Measurements from ENCODE around the gene HMHB1.
"Not testable (repeated sequence)": the region's sequence is repeated elsewhere in the genome, so short reads cannot be mapped to it uniquely, and the experiment has no call there.

The HMHB1 gene

GRCh38 chr5:143805861-143806260, 6.1 kb upstream of the HMHB1 start:
- DNase-seq, result no peak

GRCh38 chr5:143806579-143806978, 5.4 kb upstream of the HMHB1 start:
- DNase-seq, result no peak

DNA sequence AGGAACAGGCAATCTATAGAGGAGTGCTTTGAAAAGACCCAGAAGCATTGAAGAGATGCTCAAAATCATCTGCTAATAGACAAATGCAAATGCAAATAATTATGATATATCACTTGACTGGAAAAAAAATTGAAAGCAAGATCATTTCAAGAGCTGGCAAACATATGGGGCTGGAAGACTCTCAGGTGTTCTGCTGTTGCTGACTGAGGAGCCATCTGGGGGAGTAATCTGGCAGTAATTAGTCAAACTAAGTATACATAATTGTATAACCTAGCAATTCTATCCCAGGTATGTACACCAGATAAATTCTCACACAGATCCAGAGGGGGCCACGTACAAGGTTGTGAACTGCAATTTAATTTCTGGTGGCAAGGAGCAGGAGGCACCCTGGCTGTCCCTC, 4.6 kb upstream of the HMHB1 start:
- DNase-seq, result no peak

DNA sequence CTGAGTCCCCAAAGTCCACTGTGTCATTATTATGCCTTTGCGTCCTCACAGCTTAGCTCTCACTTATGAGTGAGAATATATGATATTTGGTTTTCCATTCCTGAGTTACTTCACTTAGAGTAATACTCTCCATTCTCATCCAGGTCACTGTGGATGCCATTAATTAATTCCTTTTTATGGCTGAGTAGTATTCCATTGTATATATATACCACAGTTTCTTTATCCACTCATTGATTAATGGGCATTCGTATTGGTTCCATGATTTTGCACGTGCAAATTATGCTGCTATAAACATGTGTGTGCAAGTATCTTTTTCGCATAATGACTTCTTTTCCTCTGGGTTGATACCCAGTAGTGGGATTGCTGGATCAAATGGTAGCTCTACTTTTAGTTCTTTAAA, 4.4 kb downstream of the HMHB1 start:
- not testable (repeated sequence) for DNase-seq

DNA sequence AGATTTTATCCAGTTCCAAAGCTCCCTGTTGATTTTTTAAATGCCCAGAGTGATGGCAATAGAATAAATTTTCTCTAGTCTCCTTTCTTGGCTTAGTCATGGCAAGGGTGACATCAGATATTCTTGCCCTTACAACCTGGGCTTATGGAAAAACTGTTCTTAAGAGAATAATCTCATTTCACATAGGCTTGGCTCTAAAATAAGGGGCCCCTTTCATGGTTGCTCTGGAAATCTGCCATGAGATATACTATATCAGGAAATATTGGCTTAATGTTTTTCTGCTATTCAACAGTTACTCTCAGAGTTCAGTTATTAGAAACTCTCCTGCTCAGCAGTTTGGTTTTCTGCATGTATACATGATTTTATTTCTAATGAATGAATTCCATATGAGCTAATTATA, 7.8 kb downstream of the HMHB1 start:
- no peak for DNase-seq

DNA sequence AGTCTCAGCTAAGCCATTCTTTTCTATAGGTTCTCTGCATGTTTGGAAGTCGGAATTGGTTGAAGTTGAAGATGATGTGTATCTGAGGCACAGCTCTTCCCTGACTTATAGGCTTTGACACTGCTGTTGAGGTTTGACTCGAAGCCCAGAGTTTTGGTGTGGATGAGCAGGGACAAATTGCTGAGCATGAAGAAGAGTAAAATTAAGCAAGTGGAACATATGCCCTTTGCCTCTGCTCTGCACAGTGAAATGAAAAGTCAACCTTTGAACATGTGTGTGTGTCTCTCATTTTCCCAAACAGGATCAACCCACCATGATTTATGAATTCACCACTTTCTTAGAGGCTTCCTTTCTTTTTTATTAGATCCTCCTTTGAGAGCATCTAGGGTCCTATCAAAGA, 8.5 kb downstream of the HMHB1 start:
- DNase-seq, result no peak

DNA sequence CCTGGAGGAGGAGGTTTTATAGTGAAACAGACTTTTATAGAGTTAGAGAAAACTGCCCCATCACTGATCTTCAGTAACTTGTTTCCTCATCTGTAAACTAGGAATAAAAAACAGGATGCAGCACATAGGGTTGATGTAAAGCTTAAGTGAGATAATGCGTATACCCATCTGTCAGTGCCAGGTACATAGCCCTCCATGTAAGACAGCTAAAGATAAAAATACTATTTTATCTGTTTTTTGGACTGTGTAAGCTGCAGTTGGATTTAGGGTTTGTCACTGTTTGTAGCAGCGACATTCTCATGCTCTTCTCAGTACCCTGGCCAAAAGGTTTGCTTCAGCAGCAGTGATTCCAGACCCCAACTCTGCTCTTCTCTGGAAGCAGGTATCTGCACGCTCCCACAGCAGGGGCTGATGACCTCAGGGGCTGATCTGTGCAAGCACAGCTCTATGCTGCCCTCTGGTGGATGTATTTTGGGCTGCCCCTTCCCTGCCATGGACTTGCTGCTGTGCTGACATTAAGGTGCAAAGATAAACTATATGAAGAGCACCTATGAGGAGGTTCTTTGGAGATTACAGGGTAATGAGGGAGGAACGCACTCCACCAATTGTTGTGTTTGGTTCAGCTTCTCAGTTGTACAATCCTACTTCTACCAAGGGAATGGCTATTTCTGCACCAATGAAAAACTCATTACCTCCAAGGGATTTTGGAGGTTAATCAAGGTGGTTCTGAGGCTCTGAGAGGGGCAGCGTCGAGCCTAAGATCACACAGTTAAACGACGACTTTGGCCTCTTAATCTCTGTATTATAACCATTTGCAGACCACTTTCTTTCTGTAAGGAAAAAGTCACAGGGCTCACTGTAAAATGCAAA, 13.1 kb downstream of the HMHB1 start:
- DNase-seq, result peak; percentile 86

- DNase-seq, result peak; percentile 47
Observed at GRCh38 chr5:143826951-143827444, 15.0 kb downstream of the HMHB1 start.

DNA sequence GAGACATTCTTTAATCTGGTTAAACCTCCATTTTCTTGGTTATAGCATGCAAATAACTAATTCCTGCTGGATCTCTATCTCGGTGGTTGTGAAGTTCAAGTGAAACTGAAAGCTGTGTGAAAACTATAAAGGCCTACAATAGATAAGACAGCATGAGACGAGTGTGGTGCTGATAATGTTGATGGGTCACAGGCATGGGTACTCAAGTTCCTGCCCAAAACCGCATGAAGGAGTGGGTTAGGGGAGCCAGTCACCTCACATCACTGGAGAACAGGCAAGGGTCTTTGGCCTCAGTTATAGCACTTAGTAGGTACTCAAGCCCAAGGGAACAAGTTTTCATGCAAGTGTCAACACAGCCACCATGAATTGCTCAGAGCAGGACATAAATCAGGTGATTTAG, 16.7 kb downstream of the HMHB1 start:
- peak; percentile 14 for DNase-seq

DNA sequence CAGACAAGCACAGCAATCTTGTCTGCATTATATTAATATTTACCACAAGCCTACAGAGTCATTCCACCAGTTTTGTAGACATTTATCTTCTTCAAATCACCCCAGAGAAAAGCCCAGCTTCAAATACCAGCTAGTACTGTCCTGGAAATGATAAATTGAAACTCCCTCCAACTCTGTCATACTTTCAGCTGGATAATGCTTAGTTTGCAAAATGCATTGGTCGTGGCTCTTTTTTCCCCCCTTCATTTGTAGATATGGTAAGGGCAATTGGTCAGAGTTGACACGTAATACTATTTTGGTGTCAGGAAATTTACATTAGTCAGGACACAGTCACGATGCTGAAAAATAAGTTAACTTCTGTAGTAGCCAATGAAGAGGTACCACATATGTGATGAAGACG, 21.2 kb downstream of the HMHB1 start:
- DNase-seq, result no peak

DNA sequence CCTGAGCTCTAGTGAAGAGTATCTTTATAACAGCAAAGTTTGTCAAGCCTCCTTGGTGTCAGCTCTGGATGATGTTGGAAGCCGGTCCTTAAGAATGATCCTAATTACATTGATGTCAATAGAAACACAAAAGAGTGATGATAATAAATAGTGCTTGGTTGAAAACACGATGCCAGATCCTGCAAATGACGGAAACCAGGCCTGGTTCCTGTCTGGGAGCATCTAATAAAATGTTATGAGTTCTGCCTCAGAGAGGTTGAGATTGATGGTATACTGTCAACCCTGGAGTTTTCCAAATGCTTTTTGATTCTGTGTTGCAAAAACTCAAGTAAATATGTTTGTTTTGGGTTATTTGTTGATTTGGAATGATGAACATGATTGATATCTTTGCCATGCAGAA, 23.3 kb downstream of the HMHB1 start:
- no peak for DNase-seq

- DNase-seq, result no peak
Observed at GRCh38 chr5:143836161-143836725, 24.3 kb downstream of the HMHB1 start.

- no peak for DNase-seq
Observed at GRCh38 chr5:143837306-143837848, 25.4 kb downstream of the HMHB1 start.

DNA sequence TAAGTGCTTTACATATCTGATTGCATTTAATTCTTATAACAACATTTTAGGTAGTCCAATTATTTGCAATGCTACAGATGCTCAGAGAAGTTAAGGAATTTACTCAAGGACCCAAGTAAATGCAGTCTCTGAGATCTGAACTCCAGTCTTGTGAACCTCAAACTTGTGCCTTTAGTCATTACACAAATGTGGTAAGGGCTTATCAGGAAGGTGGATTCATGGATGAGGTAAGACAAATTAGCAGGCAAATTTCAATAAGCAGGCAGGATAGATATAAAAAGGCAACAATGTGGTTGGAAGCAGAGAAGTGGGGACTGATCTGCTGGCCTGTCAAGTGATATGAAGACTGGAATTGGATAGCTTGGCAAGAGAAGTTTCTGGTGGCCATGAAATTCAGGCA, 29.5 kb downstream of the HMHB1 start:
- no peak for DNase-seq

GRCh38 chr5:143842920-143843319, 31.0 kb downstream of the HMHB1 start:
- DNase-seq, result no peak

- DNase-seq, result no peak
Observed at GRCh38 chr5:143843461-143843860, 31.5 kb downstream of the HMHB1 start.

DNA sequence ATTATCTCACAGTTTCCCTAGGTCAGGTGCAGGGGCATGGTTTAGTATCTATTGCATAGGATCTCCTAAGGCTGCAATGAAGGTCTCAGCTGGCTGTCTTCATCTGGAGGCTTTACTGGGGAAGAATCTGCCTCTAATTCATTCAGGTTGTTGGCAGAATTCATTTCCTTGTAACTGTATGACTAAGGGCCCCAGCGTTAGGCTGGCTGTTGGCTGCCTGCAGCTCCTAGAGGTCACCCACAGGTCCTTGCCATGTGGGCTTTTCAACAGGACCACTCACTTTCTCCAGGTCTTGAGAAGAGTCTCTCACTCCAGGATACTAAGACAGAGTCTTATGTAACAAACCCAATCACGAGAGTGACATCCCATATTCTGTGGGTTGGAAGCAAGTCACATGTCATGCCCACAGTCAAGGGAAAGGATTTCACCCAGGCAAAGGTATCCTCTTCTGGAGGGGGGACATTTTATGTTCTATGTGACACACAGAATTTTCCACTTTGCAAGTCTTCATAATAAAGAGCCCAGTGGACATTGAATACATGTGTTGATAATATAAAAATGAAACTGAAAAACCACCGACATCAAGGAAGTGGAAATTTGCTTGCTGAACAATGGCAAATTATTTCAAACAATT, 38.2 kb downstream of the HMHB1 start:
- DNase-seq, result no peak

GRCh38 chr5:143851383-143851782, 39.4 kb downstream of the HMHB1 start:
- no peak for DNase-seq

DNA sequence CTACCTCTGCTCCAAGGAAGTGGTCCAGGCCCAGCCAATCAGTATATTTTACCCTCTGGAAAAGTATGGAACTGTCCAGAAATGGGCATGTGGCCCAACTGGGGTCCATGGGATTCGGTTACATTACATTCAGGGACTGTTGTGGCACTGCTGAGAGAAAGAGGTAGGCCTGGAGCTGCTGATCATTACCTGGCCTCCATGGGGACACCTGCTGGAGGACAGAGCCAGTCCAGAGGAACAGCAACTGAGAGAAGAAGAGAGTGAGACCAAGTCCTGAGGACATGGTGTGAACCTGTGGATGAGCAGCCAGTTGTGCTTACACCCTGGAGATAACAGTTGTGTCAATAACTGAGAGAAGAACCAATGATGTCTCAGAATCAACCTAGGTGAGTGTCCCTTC, 48.2 kb downstream of the HMHB1 start:
- no peak for DNase-seq

GRCh38 chr5:143862271-143862670, 50.3 kb downstream of the HMHB1 start:
- no peak for DNase-seq

GRCh38 chr5:143865426-143866025, 53.6 kb downstream of the HMHB1 start:
- no peak for DNase-seq

All from activated naive CD4-positive, alpha-beta T cell treated with Interleukin-2 at 50 U/mL for 16 hours (primary cell).